Stimulated activated CD8-positive, alpha-beta memory T cell treated with anti-CD3 and anti-CD28 coated beads, Interleukin-7, amount 100 ng/mL, for 48 hours (primary cell): ENCODE results near the gene APLN.

Source experiments
- DNase-seq, 2 donors: peaks; one replicate each; pipeline ENCODE4 v3.0.0-alpha.2; 2020; ENCODE audit warnings: low read depth in 1 of 2; ENCODE audit errors: extremely low read depth in 1 of 2

Gene APLN

DNA sequence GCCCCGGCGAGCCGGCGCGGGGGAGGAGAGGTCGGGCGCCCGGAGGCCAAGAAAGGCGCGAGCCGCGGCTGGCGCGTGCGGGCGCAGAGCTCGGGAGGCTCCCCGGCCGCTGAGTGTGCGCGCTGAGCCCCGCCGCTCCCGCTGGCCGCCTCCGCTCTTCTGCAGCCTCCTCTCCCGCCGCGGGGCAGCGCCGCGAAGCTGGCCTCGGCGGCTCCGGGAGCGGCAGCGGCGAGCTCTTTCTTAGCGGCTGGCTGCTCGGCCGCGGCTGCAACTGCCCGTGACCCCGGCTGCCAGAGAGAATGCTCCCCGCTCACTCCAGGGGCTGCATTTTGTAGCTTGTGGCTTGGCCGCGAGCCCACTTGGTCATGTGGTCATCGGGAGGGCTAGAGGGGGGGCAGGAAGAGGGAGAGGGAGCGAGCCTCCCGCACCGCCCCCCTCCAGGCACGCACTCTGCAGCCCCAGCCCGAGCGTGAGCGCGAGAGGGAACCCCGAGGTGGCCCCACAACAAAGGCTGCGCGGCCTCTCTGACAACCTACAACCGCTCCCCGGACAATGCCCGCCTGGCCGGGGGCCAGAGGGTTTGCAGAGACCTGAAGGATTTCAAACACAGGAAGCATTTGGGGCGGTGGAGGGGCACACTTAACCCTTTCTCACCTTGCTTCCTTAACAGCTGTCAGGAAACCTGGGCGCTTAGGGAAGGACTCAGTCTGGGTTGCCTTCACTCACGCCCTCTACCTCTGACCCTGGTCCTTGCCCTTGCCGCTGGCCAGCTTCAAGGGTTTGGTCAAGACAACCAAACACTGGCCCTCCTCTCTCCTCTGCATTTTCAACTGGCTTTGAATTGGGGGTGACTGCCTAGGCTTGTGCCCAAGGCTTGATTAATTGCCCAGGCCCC lies at the start of gene APLN:
Gene APLN, minus strand, starts transcription at position 305 of the 895 bp plus-strand sequence. CDS start 326 bp downstream, outside the sequence.
- DNase-seq, result no peak

- DNase-seq, result no peak
Observed at GRCh38 chrX:129704491-129704890, 49.7 kb upstream of the APLN start.

GRCh38 chrX:129701624-129702069 lies 46.9 kb upstream of the APLN start:
- no peak for DNase-seq

DNA sequence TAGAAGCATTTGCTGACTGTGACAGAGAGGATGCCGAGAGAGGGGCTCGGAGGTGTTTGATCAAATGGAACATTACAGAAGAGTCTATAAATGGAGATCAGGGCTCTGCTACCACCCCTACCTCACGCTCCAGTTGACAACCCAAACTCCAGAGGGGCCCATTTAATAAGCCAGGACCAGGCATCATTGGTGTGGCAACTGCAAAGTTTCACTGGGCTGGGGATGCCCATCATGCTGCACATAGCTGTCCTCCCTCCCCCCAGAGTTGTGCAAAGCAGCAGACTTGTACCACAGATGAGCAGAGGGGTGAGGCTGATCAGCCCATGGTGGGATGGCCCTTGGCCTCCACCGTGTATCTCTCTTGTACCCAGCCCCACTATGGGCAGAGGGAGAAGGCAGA lies 45.8 kb upstream of the APLN start:
- no peak for DNase-seq

DNA sequence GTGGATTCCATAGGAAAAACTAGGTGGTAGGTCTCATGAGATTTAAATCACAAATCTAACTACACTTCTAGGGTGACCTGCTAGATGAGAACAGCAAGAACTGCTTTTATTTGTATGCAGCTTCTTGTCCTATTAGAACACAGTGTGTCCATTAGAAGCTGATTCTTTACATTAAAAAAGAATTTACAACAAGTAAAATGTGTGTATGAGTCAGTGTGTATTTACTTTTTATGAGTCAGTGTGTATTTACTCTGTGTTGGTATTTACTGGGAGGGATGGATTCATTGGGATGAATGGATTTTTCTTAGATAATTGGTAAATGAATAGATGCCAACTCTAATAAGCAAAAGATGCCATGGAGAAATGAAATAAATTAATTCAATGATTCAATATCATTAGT lies 43.4 kb upstream of the APLN start:
- no peak for DNase-seq

DNA sequence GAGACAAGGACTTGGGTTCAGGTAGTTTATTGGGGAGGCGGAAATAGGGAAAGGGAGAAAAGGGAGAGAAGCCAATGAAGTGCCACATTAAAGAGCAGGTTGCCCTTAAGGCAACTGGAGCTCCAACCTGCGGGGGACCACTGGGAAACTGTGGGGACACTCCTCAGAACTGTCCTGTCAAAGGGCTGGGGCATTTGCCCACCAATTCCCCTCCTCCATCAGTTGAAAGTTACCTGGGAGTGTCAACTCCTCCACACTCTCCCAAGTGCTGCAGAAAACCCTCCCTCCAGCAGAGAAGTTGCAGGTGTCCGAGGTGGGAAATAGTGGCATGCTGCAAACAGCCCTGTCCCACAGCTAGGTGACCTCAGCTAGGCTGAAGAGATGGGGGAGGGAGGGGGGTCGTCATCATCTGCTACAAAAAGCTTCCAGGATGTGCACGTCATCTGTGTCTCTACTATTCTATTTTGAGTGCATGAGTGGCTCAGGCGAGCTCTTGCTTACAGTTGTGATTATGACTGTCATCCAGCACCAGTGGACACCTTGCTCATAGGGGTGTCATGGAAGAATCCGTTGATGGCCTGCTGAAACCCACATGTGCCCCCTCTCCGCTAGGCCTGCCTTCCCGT lies 42.6 kb upstream of the APLN start:
- DNase-seq, result no peak

DNA sequence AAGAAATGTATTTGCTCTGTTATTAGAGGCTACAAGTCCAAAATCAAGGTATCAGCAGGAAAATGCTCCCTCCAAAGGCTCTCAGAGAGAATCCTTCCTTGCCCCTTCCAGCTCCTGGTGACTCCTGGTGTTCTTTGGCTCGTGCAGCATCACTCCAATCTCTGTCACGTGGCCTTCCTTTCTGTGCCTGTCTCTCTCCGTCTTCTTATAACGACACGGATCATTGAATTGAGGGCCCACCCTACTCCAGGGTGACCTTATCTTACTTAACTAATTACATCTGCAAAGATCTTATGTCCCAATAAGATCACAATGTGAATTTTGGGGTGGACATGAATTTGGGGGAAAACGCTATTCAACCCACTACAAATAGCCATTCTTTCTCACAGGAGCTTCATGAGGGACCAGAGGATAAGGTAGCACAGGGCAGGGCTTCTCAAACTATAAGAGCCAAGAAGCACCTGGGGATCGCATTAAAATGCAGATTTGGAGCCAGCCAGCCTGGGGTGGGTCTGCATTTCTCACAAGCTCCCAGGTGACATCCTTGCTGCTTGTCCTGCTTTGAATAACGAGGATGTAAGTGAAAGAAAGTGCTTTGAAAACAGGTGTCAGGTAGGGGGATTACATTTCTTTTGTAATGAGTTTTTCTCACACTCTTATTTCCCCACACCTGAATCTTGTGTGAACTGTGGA lies 41.9 kb upstream of the APLN start:
- no peak for DNase-seq

GRCh38 chrX:129695937-129696336 lies 41.2 kb upstream of the APLN start:
- DNase-seq, result no peak

DNA sequence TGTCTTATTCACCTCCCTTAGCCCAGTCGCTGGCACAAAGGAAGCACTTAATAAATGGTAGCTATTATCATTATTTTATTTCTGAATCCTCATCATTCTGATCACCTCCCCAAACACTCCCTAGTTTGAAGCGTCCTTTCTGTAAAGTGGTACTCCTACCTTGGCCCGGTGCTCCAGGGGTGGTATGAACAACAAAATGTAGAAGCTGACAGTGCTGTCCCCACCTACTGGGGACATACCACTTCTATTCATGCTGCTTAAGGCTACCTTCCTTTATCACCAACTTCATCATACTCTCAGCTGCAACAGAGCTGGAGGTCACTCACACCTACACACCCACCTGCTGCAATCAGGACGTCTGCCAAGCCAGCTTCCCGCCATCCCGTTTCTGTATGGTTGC lies 40.8 kb upstream of the APLN start:
- DNase-seq, result no peak

DNA sequence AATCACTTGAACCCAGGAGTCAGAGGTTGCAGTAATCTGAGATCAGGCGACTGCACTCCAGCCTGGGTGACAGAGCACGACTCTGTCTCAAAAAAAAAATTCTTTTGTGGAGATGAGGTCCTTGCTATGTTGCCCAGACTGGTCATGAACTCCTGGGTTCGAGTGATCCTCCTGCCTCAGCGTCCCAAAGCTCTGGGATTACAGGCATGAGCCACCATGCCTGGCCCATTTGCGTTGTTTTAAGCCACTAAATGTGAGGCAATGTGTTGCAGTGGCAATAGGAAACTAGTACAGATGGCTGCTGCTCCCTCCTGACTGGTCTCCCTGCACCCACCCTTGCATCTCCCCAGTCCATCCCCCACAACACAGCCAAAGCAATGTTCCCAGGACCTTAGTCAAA lies 40.0 kb upstream of the APLN start:
- no peak for DNase-seq

GRCh38 chrX:129693354-129693753 lies 38.6 kb upstream of the APLN start:
- DNase-seq, result no peak

- DNase-seq, result no peak
Observed at GRCh38 chrX:129690435-129690834, 35.7 kb upstream of the APLN start.

DNA sequence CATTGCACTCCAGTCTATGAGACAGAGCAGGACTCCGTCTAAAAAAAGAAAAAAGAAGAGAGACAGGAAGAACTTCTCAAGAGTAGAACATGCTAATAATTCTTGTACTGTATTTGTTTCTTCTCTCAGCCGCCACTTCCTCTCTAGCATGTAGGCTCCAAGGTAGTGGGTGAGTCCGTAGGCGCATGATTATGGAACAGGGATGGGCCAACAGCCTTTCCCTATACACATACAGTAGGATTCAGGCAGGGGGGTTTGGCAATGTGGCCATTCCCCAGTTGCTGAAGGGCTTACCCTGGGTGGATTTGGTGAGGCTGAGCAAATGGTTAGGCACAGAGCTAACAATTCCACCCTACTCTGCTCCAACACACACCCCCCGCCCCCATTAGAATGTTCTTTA lies 35.0 kb upstream of the APLN start:
- no peak for DNase-seq

- no peak for DNase-seq
Observed at GRCh38 chrX:129688097-129688496, 33.3 kb upstream of the APLN start.

GRCh38 chrX:129686422-129686948 lies 31.7 kb upstream of the APLN start:
- no peak for DNase-seq

- DNase-seq, result no peak
Observed at GRCh38 chrX:129682979-129683378, 28.2 kb upstream of the APLN start.

- no peak for DNase-seq
Observed at GRCh38 chrX:129679901-129680300, 25.1 kb upstream of the APLN start.

DNA sequence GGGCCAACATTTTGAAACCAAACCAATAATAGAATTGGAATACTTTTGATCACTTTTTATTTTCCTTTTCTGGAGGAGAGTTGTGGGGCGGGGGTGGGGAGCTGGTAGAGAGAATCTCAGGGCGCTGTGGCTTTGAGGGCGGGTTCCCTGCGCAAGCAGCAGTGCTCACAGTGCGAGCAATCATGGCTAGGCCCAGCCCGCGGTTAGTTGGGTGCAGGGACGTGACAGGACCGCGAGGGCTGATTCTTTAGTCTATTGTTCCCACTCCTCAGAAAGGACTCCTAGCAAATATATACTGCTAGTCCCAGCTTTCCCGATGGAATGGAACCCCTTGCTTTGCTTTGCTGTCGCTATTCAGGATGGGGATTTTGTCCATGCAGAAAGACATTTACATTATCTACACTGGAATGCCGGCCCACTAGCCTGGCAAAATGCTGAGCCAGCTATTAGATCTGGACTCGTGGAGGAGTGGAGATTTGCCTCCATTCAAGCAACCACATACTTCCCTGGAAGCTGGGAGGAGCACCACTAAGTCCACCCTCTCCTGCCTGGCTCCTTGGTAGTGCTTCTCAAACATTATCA lies 23.9 kb upstream of the APLN start:
- DNase-seq, result no peak

- DNase-seq, result no peak
Observed at GRCh38 chrX:129667412-129667811, 12.7 kb upstream of the APLN start.

- DNase-seq, result no peak
Observed at GRCh38 chrX:129665916-129666644, 11.3 kb upstream of the APLN start.
